ENCODE results near the gene IRF2BP1.

IRF2BP1 gene

GRCh38 chr19:45860359-45861259 lies 25.3 kb downstream of the IRF2BP1 start:
- no peak for DNase-seq

GRCh38 chr19:45854167-45854778 lies 31.7 kb downstream of the IRF2BP1 start:
- DNase-seq = no peak

- no peak for DNase-seq
Observed at GRCh38 chr19:45852983-45853382, 33.0 kb downstream of the IRF2BP1 start.

- DNase-seq = no peak
Observed at GRCh38 chr19:45852145-45852750, 33.7 kb downstream of the IRF2BP1 start.

GRCh38 chr19:45848922-45849321 lies 37.0 kb downstream of the IRF2BP1 start:
- DNase-seq = peak in 1 of 2 donors; percentile 1

GRCh38 chr19:45847663-45848062 lies 38.3 kb downstream of the IRF2BP1 start:
- DNase-seq = no peak

GRCh38 chr19:45842198-45842597 lies 43.7 kb downstream of the IRF2BP1 start:
- DNase-seq = no peak

- no peak for DNase-seq
Observed at GRCh38 chr19:45834970-45835369, 51.0 kb downstream of the IRF2BP1 start.
